ENCODE data around the gene HOGA1.

HOGA1 gene

DNA sequence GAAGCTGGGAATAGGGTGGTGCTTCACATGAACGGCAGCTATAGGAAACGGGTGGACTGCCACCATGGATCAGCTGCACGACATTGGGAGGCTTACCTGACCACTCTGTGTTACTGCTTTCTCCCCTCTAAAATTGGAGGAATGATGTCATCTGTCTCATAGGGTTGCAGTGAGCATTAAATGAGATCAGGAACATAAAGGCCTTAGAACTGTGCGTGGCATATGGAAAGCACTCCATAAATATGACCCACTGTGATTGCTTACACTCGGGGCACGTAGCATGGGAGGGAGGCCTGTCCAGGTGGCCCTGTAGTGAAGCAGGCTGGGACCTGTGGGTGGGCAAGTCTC lies 15.1 kb downstream of the HOGA1 start:
- Histone ChIP-seq H3K4me3 (ENCODE audit: low read length) (no peak overlapping the region), H3K27ac (ENCODE audit: low read length) (no peak overlapping the region), H3K27me3 (replicated peaks; ENCODE audit: insufficient read depth, low read length) (no peaks in the 10 kb centered on the region), H3K9me3 (replicated peaks; ENCODE audit: insufficient read depth, low read length) (no peaks in the 10 kb centered on the region), H3K4me2 (ENCODE audit: low read depth, low read length) (no peak overlapping the region), H3K9ac (ENCODE audit: low read length) (no peak overlapping the region), H4K20me1 (ENCODE audit: insufficient read depth, low read length) (no peaks in the 10 kb centered on the region), H2AFZ (ENCODE audit: low read length) (no peak overlapping the region), H3K9me2 (replicated peaks; ENCODE audit: insufficient read depth, low read length) (no peaks in the 10 kb centered on the region), H3K79me2 (ENCODE audit: low read length) (no peaks in the 10 kb centered on the region), H3K36me3 (replicated peaks; ENCODE audit: insufficient read depth, low read length) (no peaks in the 10 kb centered on the region), H3F3A (ENCODE audit: insufficient read depth, low read length) (no peaks in the 10 kb centered on the region), H3K4me1 (ENCODE audit: low read length) (no peaks in the 10 kb centered on the region)
- DNase-seq = no peak
- TF ChIP-seq EZH2 (optimal IDR thresholded peaks at IDR 0.05; ENCODE audit: low read depth, low read length) = no peak
- TF ChIP-seq, protein P1, sequence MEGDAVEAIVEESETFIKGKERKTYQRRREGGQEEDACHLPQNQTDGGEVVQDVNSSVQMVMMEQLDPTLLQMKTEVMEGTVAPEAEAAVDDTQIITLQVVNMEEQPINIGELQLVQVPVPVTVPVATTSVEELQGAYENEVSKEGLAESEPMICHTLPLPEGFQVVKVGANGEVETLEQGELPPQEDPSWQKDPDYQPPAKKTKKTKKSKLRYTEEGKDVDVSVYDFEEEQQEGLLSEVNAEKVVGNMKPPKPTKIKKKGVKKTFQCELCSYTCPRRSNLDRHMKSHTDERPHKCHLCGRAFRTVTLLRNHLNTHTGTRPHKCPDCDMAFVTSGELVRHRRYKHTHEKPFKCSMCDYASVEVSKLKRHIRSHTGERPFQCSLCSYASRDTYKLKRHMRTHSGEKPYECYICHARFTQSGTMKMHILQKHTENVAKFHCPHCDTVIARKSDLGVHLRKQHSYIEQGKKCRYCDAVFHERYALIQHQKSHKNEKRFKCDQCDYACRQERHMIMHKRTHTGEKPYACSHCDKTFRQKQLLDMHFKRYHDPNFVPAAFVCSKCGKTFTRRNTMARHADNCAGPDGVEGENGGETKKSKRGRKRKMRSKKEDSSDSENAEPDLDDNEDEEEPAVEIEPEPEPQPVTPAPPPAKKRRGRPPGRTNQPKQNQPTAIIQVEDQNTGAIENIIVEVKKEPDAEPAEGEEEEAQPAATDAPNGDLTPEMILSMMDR (IDR thresholded peaks at IDR 0.05; ENCODE audit: low read length) = no peak
- TF ChIP-seq EZH2phosphoT487 (IDR thresholded peaks at IDR 0.05; ENCODE audit: low read length) = no peak

- H3K4me3 ChIP-seq (ENCODE audit: low read length) = no peak overlapping the region
- no peak overlapping the region for H3K9ac ChIP-seq (ENCODE audit: low read length)
- H3K9me3 ChIP-seq (replicated peaks; ENCODE audit: insufficient read depth, low read length) = no peaks in the 10 kb centered on the region
- no peaks in the 10 kb centered on the region for H3K79me2 ChIP-seq (ENCODE audit: low read length)
- H3K36me3 ChIP-seq (replicated peaks; ENCODE audit: insufficient read depth, low read length) = no peaks in the 10 kb centered on the region
- H2AFZ ChIP-seq (ENCODE audit: low read length) = no peak overlapping the region
- H3K27me3 ChIP-seq (replicated peaks; ENCODE audit: insufficient read depth, low read length) = no peaks in the 10 kb centered on the region
- no peaks in the 10 kb centered on the region for H4K20me1 ChIP-seq (ENCODE audit: insufficient read depth, low read length)
- TF ChIP-seq EZH2phosphoT487 (IDR thresholded peaks at IDR 0.05; ENCODE audit: low read length) (no peak), EZH2 (optimal IDR thresholded peaks at IDR 0.05; ENCODE audit: low read depth, low read length) (no peak)
- TF ChIP-seq, protein P1 (IDR thresholded peaks at IDR 0.05; ENCODE audit: low read length) = no peak
- H3K4me2 ChIP-seq (ENCODE audit: low read depth, low read length) = no peak overlapping the region
- H3K9me2 ChIP-seq (replicated peaks; ENCODE audit: insufficient read depth, low read length) = no peaks in the 10 kb centered on the region
- DNase-seq = no peak
- H3K27ac ChIP-seq (ENCODE audit: low read length) = no peak overlapping the region
- H3K4me1 ChIP-seq (ENCODE audit: low read length) = no peaks in the 10 kb centered on the region
- no peaks in the 10 kb centered on the region for H3F3A ChIP-seq (ENCODE audit: insufficient read depth, low read length)
Measured at GRCh38 chr10:97600616-97601015, 16.4 kb downstream of the HOGA1 start.

GRCh38 chr10:97601268-97602215 lies 17.4 kb downstream of the HOGA1 start:
- no peaks in the 10 kb centered on the region for H4K20me1 ChIP-seq (ENCODE audit: insufficient read depth, low read length)
- no peaks in the 10 kb centered on the region for H3K27me3 ChIP-seq (replicated peaks; ENCODE audit: insufficient read depth, low read length)
- no peaks in the 10 kb centered on the region for H3K9me2 ChIP-seq (replicated peaks; ENCODE audit: insufficient read depth, low read length)
- no peak overlapping the region for H3K4me3 ChIP-seq (ENCODE audit: low read length)
- no peaks in the 10 kb centered on the region for H3K4me1 ChIP-seq (ENCODE audit: low read length)
- no peaks in the 10 kb centered on the region for H3F3A ChIP-seq (ENCODE audit: insufficient read depth, low read length)
- no peak overlapping the region for H2AFZ ChIP-seq (ENCODE audit: low read length)
- no peak overlapping the region for H3K27ac ChIP-seq (ENCODE audit: low read length)
- no peaks in the 10 kb centered on the region for H3K79me2 ChIP-seq (ENCODE audit: low read length)
- no peaks in the 10 kb centered on the region for H3K36me3 ChIP-seq (replicated peaks; ENCODE audit: insufficient read depth, low read length)
- DNase-seq = no peak
- TF ChIP-seq EZH2 (optimal IDR thresholded peaks at IDR 0.05; ENCODE audit: low read depth, low read length) (no peak), EZH2phosphoT487 (IDR thresholded peaks at IDR 0.05; ENCODE audit: low read length) (no peak)
- TF ChIP-seq, protein P1 (IDR thresholded peaks at IDR 0.05; ENCODE audit: low read length) = no peak
- no peaks in the 10 kb centered on the region for H3K9me3 ChIP-seq (replicated peaks; ENCODE audit: insufficient read depth, low read length)
- H3K9ac ChIP-seq (ENCODE audit: low read length) = no peak overlapping the region
- H3K4me2 ChIP-seq (ENCODE audit: low read depth, low read length) = no peak overlapping the region
